Mesendoderm (in vitro differentiated cells): Measurements from ENCODE around the gene KCTD1.
A peak's percentile ranks its signal among the peaks of the same experiment; 100 is the strongest.

Source experiments
- DNase-seq: peaks from one replicate; pipeline ENCODE4 v3.0.0; 2013
- H2AK5ac ChIP-seq: 2 replicates; pipeline ENCODE4 v1.6.1; 2013; ENCODE audit warnings: low read length, inconsistent platforms
- H2BK120ac ChIP-seq: 2 replicates; pipeline ENCODE4 v1.6.1; 2013; ENCODE audit warnings: low read depth, mild to moderate bottlenecking, low read length, moderate library complexity, mixed read lengths
- H2BK15ac ChIP-seq: replicated peaks from 2 replicates; pipeline ENCODE4 v1.6.1; 2013; ENCODE audit warnings: low read depth, mild to moderate bottlenecking, moderate library complexity
- H2BK5ac ChIP-seq: 2 replicates; pipeline ENCODE4 v1.6.1; 2013; ENCODE audit warnings: low read length, inconsistent platforms
- H3K18ac ChIP-seq: 2 replicates; pipeline ENCODE4 v1.6.1; 2013; ENCODE audit warnings: mild to moderate bottlenecking, low read length, mixed read lengths
- H3K23ac ChIP-seq: one replicate; pipeline ENCODE4 v1.6.1; 2013; ENCODE audit warnings: low read length
- H3K27ac ChIP-seq: 2 replicates; pipeline ENCODE4 v1.5.1; 2013; ENCODE audit warnings: low read depth, mild to moderate bottlenecking, inconsistent platforms, low read length, moderate library complexity
- H3K27me3 ChIP-seq: 2 replicates; pipeline ENCODE4 v1.6.1; 2013; ENCODE audit warnings: low read length, control low read depth, mild to moderate bottlenecking, inconsistent platforms; ENCODE audit not compliant: insufficient read depth, poor library complexity
- H3K36me3 ChIP-seq: 2 replicates; pipeline ENCODE4 v1.6.1; 2013; ENCODE audit warnings: low read length, inconsistent platforms; ENCODE audit not compliant: control insufficient read depth, insufficient read depth
- H3K4ac ChIP-seq: one replicate; pipeline ENCODE4 v1.6.1; 2013; ENCODE audit warnings: low read depth, mild to moderate bottlenecking, low read length, moderate library complexity
- H3K4me1 ChIP-seq: 2 replicates; pipeline ENCODE4 v1.6.1; 2013; ENCODE audit warnings: low read depth, low read length, inconsistent platforms; ENCODE audit not compliant: control insufficient read depth
- H3K4me2 ChIP-seq: 2 replicates; pipeline ENCODE4 v1.6.1; 2013; ENCODE audit warnings: low read length
- H3K4me3 ChIP-seq: 2 replicates; pipeline ENCODE4 v1.5.1; 2013; ENCODE audit warnings: mild to moderate bottlenecking, low read length
- H3K56ac ChIP-seq: one replicate; pipeline ENCODE4 v1.6.1; 2013; ENCODE audit warnings: low read length
- H3K79me1 ChIP-seq: 2 replicates; pipeline ENCODE4 v1.6.1; 2013; ENCODE audit warnings: low read length, inconsistent platforms
- H3K79me2 ChIP-seq: 2 replicates; pipeline ENCODE4 v1.6.1; 2013; ENCODE audit warnings: mild to moderate bottlenecking, low read length; ENCODE audit not compliant: control insufficient read depth, insufficient read depth
- H3K9ac ChIP-seq: 2 replicates; pipeline ENCODE4 v1.6.1; 2013; ENCODE audit warnings: low read length, inconsistent platforms
- H4K5ac ChIP-seq: one replicate; pipeline ENCODE4 v1.6.1; 2013; ENCODE audit warnings: low read length
- H4K8ac ChIP-seq: one replicate; pipeline ENCODE4 v1.6.1; 2013; ENCODE audit warnings: low read depth, mild to moderate bottlenecking, control low read depth, low read length, moderate library complexity
- whole genome bisulfite sequencing: extraction: QIAGEN DNeasy Blood & Tissue Kit; methylation state at CpG from one replicate; pipeline ENCODE4 v1.1.7; 2013; ENCODE audit warnings: low lambda C conversion rate, missing lambda C conversion rate; ENCODE audit not compliant: insufficient coverage; ENCODE audit errors: extremely low coverage; 5-methylcytosine and 5-hydroxymethylcytosine counted together

Gene KCTD1

GRCh38 chr18:26432651-26433424 lies 115.5 kb downstream of the KCTD1 start:
- WGBS: no CpG with 5 or more reads among the region's 5 CpGs
- no peak overlapping the region for H4K5ac ChIP-seq
- H3K4me1 ChIP-seq: no peaks in the 10 kb centered on the region
- H3K27me3 ChIP-seq: no peaks in the 10 kb centered on the region
- no peak overlapping the region for H3K4me2 ChIP-seq
- H2BK120ac ChIP-seq: no peak overlapping the region
- no peak overlapping the region for H2AK5ac ChIP-seq
- no peak overlapping the region for H3K4ac ChIP-seq
- H3K56ac ChIP-seq: no peak overlapping the region
- H3K79me1 ChIP-seq: no peaks in the 10 kb centered on the region
- DNase-seq: no peak
- no peak overlapping the region for H3K9ac ChIP-seq
- no peak overlapping the region for H4K8ac ChIP-seq
- no peak overlapping the region for H2BK15ac ChIP-seq
- H3K23ac ChIP-seq: no peak overlapping the region
- no peak overlapping the region for H3K27ac ChIP-seq
- H3K4me3 ChIP-seq: no peak overlapping the region
- no peak overlapping the region for H3K18ac ChIP-seq
- no peaks in the 10 kb centered on the region for H3K79me2 ChIP-seq
- H2BK5ac ChIP-seq: no peak overlapping the region
- no peaks in the 10 kb centered on the region for H3K36me3 ChIP-seq

- H2BK5ac ChIP-seq: no peak overlapping the region
- H3K23ac ChIP-seq: no peak overlapping the region
- H3K79me1 ChIP-seq: no peaks in the 10 kb centered on the region
- no peak overlapping the region for H2BK15ac ChIP-seq
- H2BK120ac ChIP-seq: no peak overlapping the region
- H3K9ac ChIP-seq: no peak overlapping the region
- no peak overlapping the region for H3K18ac ChIP-seq
- H4K8ac ChIP-seq: no peak overlapping the region
- H3K4ac ChIP-seq: no peak overlapping the region
- no peak overlapping the region for H3K4me2 ChIP-seq
- no peaks in the 10 kb centered on the region for H3K27me3 ChIP-seq
- no peaks in the 10 kb centered on the region for H3K4me1 ChIP-seq
- H2AK5ac ChIP-seq: no peak overlapping the region
- no peaks in the 10 kb centered on the region for H3K79me2 ChIP-seq
- peak; percentile 48 for DNase-seq
- no peak overlapping the region for H4K5ac ChIP-seq
- H3K27ac ChIP-seq: no peak overlapping the region
- H3K4me3 ChIP-seq: no peak overlapping the region
- no CpG with 5 or more reads among the region's 5 CpGs for WGBS
- no peaks in the 10 kb centered on the region for H3K36me3 ChIP-seq
- H3K56ac ChIP-seq: no peak overlapping the region
These were observed 118.7 kb downstream of the KCTD1 start for GRCh38 chr18:26429535-26430226.

GRCh38 chr18:26425148-26425531 lies 123.2 kb downstream of the KCTD1 start:
- WGBS: no CpG with 5 or more reads among the region's 5 CpGs
- Histone ChIP-seq H3K4me1 (no peaks in the 10 kb centered on the region), H3K9ac (no peak overlapping the region), H4K8ac (no peak overlapping the region), H3K23ac (no peak overlapping the region), H2AK5ac (no peak overlapping the region), H2BK5ac (no peak overlapping the region), H3K27me3 (no peaks in the 10 kb centered on the region), H2BK120ac (no peak overlapping the region), H3K4ac (no peak overlapping the region), H3K4me3 (no peak overlapping the region), H3K56ac (no peak overlapping the region), H3K36me3 (no peaks in the 10 kb centered on the region), H4K5ac (no peak overlapping the region), H2BK15ac (no peak overlapping the region), H3K79me1 (no peaks in the 10 kb centered on the region), H3K79me2 (no peaks in the 10 kb centered on the region), H3K18ac (no peak overlapping the region), H3K4me2 (no peak overlapping the region), H3K27ac (no peak overlapping the region)
- no peak for DNase-seq

GRCh38 chr18:26424428-26425147 lies 123.8 kb downstream of the KCTD1 start:
- Histone ChIP-seq H3K56ac (no peak overlapping the region), H2BK15ac (no peak overlapping the region), H3K4me2 (no peak overlapping the region), H4K5ac (no peak overlapping the region), H3K27ac (no peak overlapping the region), H3K9ac (no peak overlapping the region), H2BK5ac (no peak overlapping the region), H4K8ac (no peak overlapping the region), H3K18ac (no peak overlapping the region), H3K4ac (no peak overlapping the region), H3K4me1 (no peaks in the 10 kb centered on the region), H3K36me3 (no peaks in the 10 kb centered on the region), H3K79me1 (no peaks in the 10 kb centered on the region), H3K79me2 (no peaks in the 10 kb centered on the region), H3K4me3 (no peak overlapping the region), H3K27me3 (no peaks in the 10 kb centered on the region), H3K23ac (no peak overlapping the region), H2BK120ac (no peak overlapping the region), H2AK5ac (no peak overlapping the region)
- no peak for DNase-seq
- WGBS: no CpG with 5 or more reads among the region's 4 CpGs

GRCh38 chr18:26422472-26423162 lies 125.7 kb downstream of the KCTD1 start:
- Histone ChIP-seq H3K27me3 (no peaks in the 10 kb centered on the region), H3K79me2 (no peaks in the 10 kb centered on the region), H3K4ac (no peak overlapping the region), H2BK5ac (no peak overlapping the region), H3K18ac (no peak overlapping the region), H3K79me1 (no peaks in the 10 kb centered on the region), H3K4me2 (no peak overlapping the region), H3K23ac (no peak overlapping the region), H3K56ac (no peak overlapping the region), H2AK5ac (no peak overlapping the region), H3K4me1 (no peaks in the 10 kb centered on the region), H4K8ac (no peak overlapping the region), H3K36me3 (no peaks in the 10 kb centered on the region), H4K5ac (no peak overlapping the region), H3K9ac (no peak overlapping the region), H2BK120ac (no peak overlapping the region), H3K27ac (no peak overlapping the region), H2BK15ac (no peak overlapping the region), H3K4me3 (no peak overlapping the region)
- WGBS: no CpG with 5 or more reads among the region's 6 CpGs
- DNase-seq: no peak
